K562 (cell line): ENCODE measurements around the gene PRMT2.

Experiments used
- ARID3A ChIP-seq: IDR thresholded peaks from 2 replicates; pipeline ENCODE4 v1.6.1; 2012; ENCODE audit warnings: low read depth, low read length, improper control_type of control experiment, borderline replicate concordance
- CREM ChIP-seq: IDR thresholded peaks from 2 replicates; pipeline ENCODE4 v1.6.1; 2014; ENCODE audit warnings: antibody characterized with exemption, low read depth
- CTCF ChIP-seq, 3 experiments: IDR thresholded peaks in 2 of 3; conservative IDR thresholded peaks in 1 of 3; 2 replicates each; pipeline ENCODE4 v1.5.1; 2011 to 2012; ENCODE audit warnings: low read length in 3 of 3, mild to moderate bottlenecking in 3 of 3, control low read depth in 2 of 3, improper control_type of control experiment in 1 of 3, inconsistent platforms in 1 of 3, low read depth in 1 of 3, mixed read lengths in 1 of 3, moderate library complexity in 1 of 3; ENCODE audit not compliant: insufficient read depth in 2 of 3
- DACH1 ChIP-seq: fragments of 450-650 bp; IDR thresholded peaks from 2 replicates; pipeline ENCODE4 v1.6.1; 2018; ENCODE audit not compliant: partially characterized antibody
- NRF1 ChIP-seq, 2 experiments: fragments of 450-650 bp; IDR thresholded peaks in 1 of 2; conservative IDR thresholded peaks in 1 of 2; 2 replicates each; pipeline ENCODE4 v1.6.1; 2014; ENCODE audit warnings: mild to moderate bottlenecking in 2 of 2
- PHB2 ChIP-seq: fragments of 450-650 bp; IDR thresholded peaks from 2 replicates; pipeline ENCODE4 v1.6.1; 2017; ENCODE audit warnings: low read depth
- POLR2A ChIP-seq: fragments of 450-650 bp; conservative IDR thresholded peaks from 2 replicates; pipeline ENCODE4 v1.6.1; 2016
- POLR2AphosphoS5 ChIP-seq: IDR thresholded peaks from 2 replicates; pipeline ENCODE4 v1.6.1; 2011; ENCODE audit warnings: mild to moderate bottlenecking, low read depth, low read length, moderate library complexity; ENCODE audit not compliant: control insufficient read depth, insufficient read depth
- RAD21 ChIP-seq, 2 experiments: fragments of 250-450 bp in 1 of 2; fragments of 450-650 bp in 1 of 2; sonication (Bioruptor Pico) in 1 of 2; formaldehyde crosslinking in 1 of 2; IDR thresholded peaks in 1 of 2; conservative IDR thresholded peaks in 1 of 2; 2 replicates each; pipeline versions ENCODE4 v1.4.0 to v1.8.0; 2020 to 2022; ENCODE audit warnings: mild to moderate bottlenecking in 2 of 2, moderate library complexity in 1 of 2
- YY1 ChIP-seq, 3 experiments: IDR thresholded peaks; 2 replicates each; pipeline ENCODE4 v1.6.1; 2011; ENCODE audit warnings: low read length in 2 of 3, mild to moderate bottlenecking in 2 of 3, moderate library complexity in 2 of 3, borderline replicate concordance in 1 of 3, control low read depth in 1 of 3, low read depth in 1 of 3; ENCODE audit not compliant: insufficient read depth in 3 of 3, insufficient replicate concordance in 2 of 3, control insufficient read depth in 1 of 3, insufficient read length in 1 of 3; ENCODE audit errors: extremely low read depth in 1 of 3
- ZKSCAN8 ChIP-seq: fragments of 200-800 bp; sonication (Bioruptor generic); IDR thresholded peaks from 2 replicates; pipeline ENCODE4 v1.6.1; 2016; ENCODE audit warnings: missing genetic modification characterization, missing compliant biosample characterization
- ZNF384 ChIP-seq: IDR thresholded peaks from 2 replicates; pipeline ENCODE4 v1.6.1; 2012; ENCODE audit warnings: low read depth, low read length, improper control_type of control experiment
- ZNF778 ChIP-seq: fragments of 450-650 bp; formaldehyde crosslinking; IDR thresholded peaks from 2 replicates; pipeline ENCODE4 v1.4.0; 2020; ENCODE audit warnings: mild to moderate bottlenecking, moderate library complexity
- ZNF785 ChIP-seq: fragments of 250-450 bp; sonication (Bioruptor Pico); IDR thresholded peaks from 2 replicates; pipeline ENCODE4 v1.4.0; 2020; ENCODE audit warnings: mild to moderate bottlenecking

- TF ChIP-seq CREM (no peak), PHB2 (no peak), POLR2A (no peak), ZNF778 (CRISPR knock-in tag) (no peak), NRF1 (conservative IDR thresholded peaks at IDR 0.05 in 1 of 2, IDR thresholded peaks at IDR 0.05 in 1 of 2) (no peak), YY1 (IDR thresholded peaks at IDR 0.05; ENCODE audit: borderline replicate concordance in 1 of 3, control insufficient read depth in 1 of 3, extremely low read depth in 1 of 3, insufficient read depth in 3 of 3, insufficient read length in 1 of 3, insufficient replicate concordance in 2 of 3, low read depth in 1 of 3, low read length in 2 of 3) (no peak), ZKSCAN8 (CRISPR knock-in tag) (no peak), ZNF785 (no peak), POLR2AphosphoS5 (no peak), DACH1 (no peak), ARID3A (no peak), ZNF384 (no peak), RAD21 (CRISPR knock-in tag; conservative IDR thresholded peaks at IDR 0.05 in 1 of 2, IDR thresholded peaks at IDR 0.05 in 1 of 2) (no peak), CTCF (IDR thresholded peaks at IDR 0.05 in 2 of 3, conservative IDR thresholded peaks at IDR 0.05 in 1 of 3; ENCODE audit: insufficient read depth in 2 of 3, low read depth in 1 of 3, low read length in 3 of 3) (no peak)
Observed at GRCh38 chr21:46597031-46597430, 38.4 kb upstream of the PRMT2 start.
